Panc1 (cell line): ENCODE measurements around the gene GCAT. TPM values are rescaled to one million over a fixed set of nuclear protein-coding genes. Genes with fewer than 3 reads are reported as not detected.

Source experiments
- ATAC-seq: fragments of 200-7000 bp; cut with Tn5 transposase; 2 replicates; pipeline ENCODE4 v1.9.1; 2020; ENCODE audit warnings: mild to moderate bottlenecking, moderate library complexity
- BruUV-seq: library from RNA; stranded (reverse); fragments of 400-500 nt; replicated peaks from 2 replicates; lab custom pipeline; 2021; lab: Mats Ljungman, UMichigan
- CTCF ChIA-PET: fragments of 300-600 bp; sonication (Branson Sonifier 250); formaldehyde crosslinking; loops from one replicate; lab custom pipeline; 2022; ENCODE audit warnings: antibody characterized with exemption; lab: Charles Lee
- POLR2A ChIA-PET: fragments of 300-600 bp; sonication (Branson Sonifier 250); formaldehyde crosslinking; loops from one replicate; lab custom pipeline; 2022; ENCODE audit warnings: antibody characterized with exemption; lab: Charles Lee
- DNase-seq: peaks from one replicate; pipeline ENCODE4 v3.0.0-alpha.2; 2010; ENCODE audit warnings: low read depth, low spot score
- H3K27ac ChIP-seq: 2 replicates; pipeline ENCODE4 v1.5.1; 2011; ENCODE audit warnings: mild to moderate bottlenecking, low read length, inconsistent platforms
- H3K27me3 ChIP-seq: fragments of 200-500 bp; sonication (Bioruptor generic); 2 replicates; pipeline ENCODE4 v1.6.0; 2014; ENCODE audit warnings: low read length, inconsistent platforms; ENCODE audit not compliant: control insufficient read depth, insufficient read depth
- H3K36me3 ChIP-seq: fragments of 200-500 bp; sonication (Bioruptor generic); 2 replicates; pipeline ENCODE4 v1.5.1; 2014; ENCODE audit warnings: inconsistent platforms, mild to moderate bottlenecking, low read length, moderate library complexity; ENCODE audit not compliant: control insufficient read depth, insufficient read depth
- H3K4me1 ChIP-seq: 2 replicates; pipeline ENCODE4 v1.5.1; 2011; ENCODE audit warnings: inconsistent platforms, mild to moderate bottlenecking, low read length, moderate library complexity; ENCODE audit not compliant: control insufficient read depth, insufficient read depth
- H3K4me3 ChIP-seq, 2 experiments: 2 replicates each; pipeline ENCODE4 v1.5.1; 2011 to 2012; ENCODE audit warnings: low read depth in 2 of 2, low read length in 2 of 2, mild to moderate bottlenecking in 2 of 2, inconsistent platforms in 1 of 2, moderate library complexity in 1 of 2
- H3K9me3 ChIP-seq: fragments of 200-500 bp; sonication (Bioruptor generic); 2 replicates; pipeline ENCODE4 v1.5.1; 2014; ENCODE audit warnings: low read depth, mild to moderate bottlenecking, inconsistent platforms, low read length, moderate library complexity; ENCODE audit not compliant: control insufficient read depth, insufficient read depth
- CTCF ChIP-seq: fragments of 450-650 bp; IDR thresholded peaks from 2 replicates; pipeline ENCODE4 v1.5.1; 2017; ENCODE audit warnings: mild to moderate bottlenecking
- POLR2AphosphoS5 ChIP-seq: IDR thresholded peaks from 2 replicates; pipeline ENCODE4 v1.6.1; 2012; ENCODE audit warnings: mild to moderate bottlenecking, low read depth, low read length, moderate library complexity
- SIN3A ChIP-seq: IDR thresholded peaks from 2 replicates; pipeline ENCODE4 v1.6.1; 2012; ENCODE audit warnings: low read depth, mild to moderate bottlenecking, low read length, moderate library complexity, borderline replicate concordance; ENCODE audit not compliant: insufficient read depth
- TCF7L2 ChIP-seq: IDR thresholded peaks from 2 replicates; pipeline ENCODE4 v1.6.1; 2011; ENCODE audit warnings: mild to moderate bottlenecking, low read depth, low read length, inconsistent platforms
- in situ Hi-C: cut with HindIII; loops from 2 replicates; pipeline ENCODE4 v1.10.0; 2016; ENCODE audit warnings: low sequenced_read_pairs, low pct_unique_long_range_greater_than_20kb
- intact Hi-C: fragments of 100-400 bp; cut with micrococcal nuclease; formaldehyde crosslinking; loops from one replicate; pipeline ENCODE4 v1.10.0; 2022; ENCODE audit not compliant: unreplicated experiment
- total RNA-seq: library from RNA; stranded (reverse); gene quantifications from one replicate; pipeline ENCODE4 v1.2.1, GENCODE V29; 2021; ENCODE audit not compliant: unreplicated experiment
- TF ChIP-seq, protein P1 (sequence below), 2 experiments: IDR thresholded peaks; 2 replicates each; pipeline ENCODE4 v1.6.1; 2011 to 2012; ENCODE audit warnings: low read depth in 2 of 2, control low read depth in 1 of 2, low read length in 1 of 2, mild to moderate bottlenecking in 1 of 2, moderate library complexity in 1 of 2; ENCODE audit not compliant: insufficient read depth in 1 of 2

GCAT gene
- total RNA-seq, 1 experiment from 2014 or later = 11.2 TPM

DNA sequence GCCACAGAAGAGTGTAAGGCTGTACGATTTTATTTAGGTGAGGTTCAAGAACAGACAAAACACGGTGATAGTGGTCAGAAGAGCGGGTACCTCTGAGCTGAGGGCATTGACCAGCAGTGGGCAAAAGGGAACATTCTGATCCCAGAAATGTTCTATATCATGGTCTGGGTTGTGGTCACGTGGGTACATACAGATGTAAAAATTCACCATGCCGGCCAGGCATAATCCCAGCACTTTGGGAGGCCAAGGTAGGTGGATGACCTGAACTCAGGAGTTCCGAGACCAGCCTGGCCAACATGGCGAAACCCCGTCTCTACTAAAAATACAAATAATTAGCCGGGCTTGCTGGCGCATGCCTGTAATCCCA, 31.1 kb upstream of the GCAT start:
- intact Hi-C loops = no loop called here
- H3K27ac ChIP-seq = no peak overlapping the region

GRCh38 chr22:37777122-37777687, 30.5 kb upstream of the GCAT start:
- no peak overlapping the region for H3K27ac ChIP-seq
- TF ChIP-seq CTCF (no peak), TCF7L2 (no peak), POLR2AphosphoS5 (no peak), SIN3A (no peak)
- TF ChIP-seq, protein P1, sequence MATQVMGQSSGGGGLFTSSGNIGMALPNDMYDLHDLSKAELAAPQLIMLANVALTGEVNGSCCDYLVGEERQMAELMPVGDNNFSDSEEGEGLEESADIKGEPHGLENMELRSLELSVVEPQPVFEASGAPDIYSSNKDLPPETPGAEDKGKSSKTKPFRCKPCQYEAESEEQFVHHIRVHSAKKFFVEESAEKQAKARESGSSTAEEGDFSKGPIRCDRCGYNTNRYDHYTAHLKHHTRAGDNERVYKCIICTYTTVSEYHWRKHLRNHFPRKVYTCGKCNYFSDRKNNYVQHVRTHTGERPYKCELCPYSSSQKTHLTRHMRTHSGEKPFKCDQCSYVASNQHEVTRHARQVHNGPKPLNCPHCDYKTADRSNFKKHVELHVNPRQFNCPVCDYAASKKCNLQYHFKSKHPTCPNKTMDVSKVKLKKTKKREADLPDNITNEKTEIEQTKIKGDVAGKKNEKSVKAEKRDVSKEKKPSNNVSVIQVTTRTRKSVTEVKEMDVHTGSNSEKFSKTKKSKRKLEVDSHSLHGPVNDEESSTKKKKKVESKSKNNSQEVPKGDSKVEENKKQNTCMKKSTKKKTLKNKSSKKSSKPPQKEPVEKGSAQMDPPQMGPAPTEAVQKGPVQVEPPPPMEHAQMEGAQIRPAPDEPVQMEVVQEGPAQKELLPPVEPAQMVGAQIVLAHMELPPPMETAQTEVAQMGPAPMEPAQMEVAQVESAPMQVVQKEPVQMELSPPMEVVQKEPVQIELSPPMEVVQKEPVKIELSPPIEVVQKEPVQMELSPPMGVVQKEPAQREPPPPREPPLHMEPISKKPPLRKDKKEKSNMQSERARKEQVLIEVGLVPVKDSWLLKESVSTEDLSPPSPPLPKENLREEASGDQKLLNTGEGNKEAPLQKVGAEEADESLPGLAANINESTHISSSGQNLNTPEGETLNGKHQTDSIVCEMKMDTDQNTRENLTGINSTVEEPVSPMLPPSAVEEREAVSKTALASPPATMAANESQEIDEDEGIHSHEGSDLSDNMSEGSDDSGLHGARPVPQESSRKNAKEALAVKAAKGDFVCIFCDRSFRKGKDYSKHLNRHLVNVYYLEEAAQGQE (IDR thresholded peaks at IDR 0.05; ENCODE audit: insufficient read depth in 1 of 2, low read depth in 2 of 2, low read length in 1 of 2) = no peak

More for the DNA sequence above, 31.1 kb upstream of the GCAT start:
- H3K4me3 ChIP-seq = no peak overlapping the region
- in situ Hi-C loops = no loop called here
- no peak for ATAC-seq
- CTCF ChIA-PET = no interaction called here
- TF ChIP-seq CTCF (no peak), TCF7L2 (no peak), POLR2AphosphoS5 (no peak), SIN3A (no peak)
- TF ChIP-seq, protein P1 (IDR thresholded peaks at IDR 0.05; ENCODE audit: insufficient read depth in 1 of 2, low read depth in 2 of 2, low read length in 1 of 2) = no peak
- no peaks in the 10 kb centered on the region for H3K36me3 ChIP-seq
- no peaks in the 10 kb centered on the region for H3K9me3 ChIP-seq
- no TSS peak for BruUV-seq
- no peak for DNase-seq
- H3K4me1 ChIP-seq = peaks cover 7% of the 10 kb centered on the region
- no peaks in the 10 kb centered on the region for H3K27me3 ChIP-seq
- POLR2A ChIA-PET = interaction anchor here (0.6 kb wide), 1 partner anchor 163 kb away, joined by 10 read pairs; no protein-coding TSS in a partner anchor

More at GRCh38 chr22:37777122-37777687, 30.5 kb upstream of the GCAT start:
- no TSS peak for BruUV-seq
- ChIA-PET CTCF (no interaction called here), POLR2A (no interaction called here)
- Histone ChIP-seq H3K27me3 (no peaks in the 10 kb centered on the region), H3K36me3 (no peaks in the 10 kb centered on the region), H3K4me1 (peaks cover 10% of the 10 kb centered on the region), H3K4me3 (no peak overlapping the region), H3K9me3 (no peaks in the 10 kb centered on the region)
- DNase-seq (no peak), ATAC-seq (no peak)
- intact Hi-C loops (no loop called here), in situ Hi-C loops (no loop called here)
